GM12878 (cell line): ENCODE measurements around the gene IL27RA. TPM values are rescaled to one million over a fixed set of nuclear protein-coding genes. Genes with fewer than 3 reads are reported as not detected.

ENCODE experiments used
- ATAC-seq: fragments of 200-7000 bp; cut with Tn5 transposase; 3 replicates; pipeline ENCODE4 v1.9.1; 2020; ENCODE audit warnings: mild to moderate bottlenecking, moderate library complexity
- BruUV-seq: library from RNA; stranded (reverse); fragments of 400-500 nt; replicated peaks from 2 replicates; lab custom pipeline; 2021; lab: Mats Ljungman, UMichigan
- CTCF ChIA-PET: fragments of 300-600 bp; sonication (Branson Sonifier 250); formaldehyde crosslinking; extraction: SDS; loops from one replicate; lab custom pipeline; 2021; ENCODE audit warnings: inconsistent platforms; lab: Yijun Ruan, JAX
- POLR2A ChIA-PET: fragments of 350-600 bp; formaldehyde crosslinking; extraction: SDS; loops from one replicate; lab custom pipeline; 2021; ENCODE audit warnings: inconsistent platforms; lab: Charles Lee
- RAD21 ChIA-PET: fragments of 300-600 bp; sonication (Branson Sonifier 250); formaldehyde crosslinking; loops from one replicate; lab custom pipeline; 2023; ENCODE audit warnings: antibody characterized with exemption; ENCODE audit not compliant: unreplicated experiment; lab: Charles Lee
- SMC1A ChIA-PET: fragments of 300-600 bp; sonication (Branson Sonifier 250); formaldehyde crosslinking; loops from one replicate; lab custom pipeline; 2023; ENCODE audit not compliant: unreplicated experiment, uncharacterized antibody; lab: Charles Lee
- DNase-seq: peaks from one replicate; pipeline ENCODE4 v3.0.0-alpha.2; 2011; ENCODE audit warnings: low read depth, low spot score
- FAIRE-seq: peaks from 3 replicates; lab custom pipeline; 2011; peaks lifted over from hg19 to GRCh38; lab: Jason Lieb, UNC
- H2AFZ ChIP-seq: 2 replicates; pipeline ENCODE4 v1.6.0; 2011; ENCODE audit warnings: low read depth, low read length, control low read depth; ENCODE audit not compliant: control insufficient read depth
- H3K27ac ChIP-seq: 2 replicates; pipeline ENCODE4 v1.5.1; 2011; ENCODE audit warnings: control low read depth; ENCODE audit not compliant: control insufficient read depth, insufficient read depth
- H3K27me3 ChIP-seq, 2 experiments: replicated peaks in 1 of 2; 2 replicates each; pipeline versions ENCODE4 v1.6.0 to v1.6.1; 2011; ENCODE audit warnings: low read length in 1 of 2; ENCODE audit not compliant: control insufficient read depth in 2 of 2, insufficient read depth in 2 of 2
- H3K36me3 ChIP-seq, 2 experiments: 2 replicates each; pipeline ENCODE4 v1.5.1; 2011; ENCODE audit warnings: low read length in 1 of 2; ENCODE audit not compliant: control insufficient read depth in 2 of 2, insufficient read depth in 2 of 2
- H3K4me1 ChIP-seq: 2 replicates; pipeline ENCODE4 v1.6.1; 2011; ENCODE audit warnings: mild to moderate bottlenecking, low read length, moderate library complexity, mixed read lengths; ENCODE audit not compliant: control insufficient read depth, insufficient read depth
- H3K4me2 ChIP-seq: 2 replicates; pipeline ENCODE4 v1.6.0; 2011; ENCODE audit warnings: control low read depth; ENCODE audit not compliant: control insufficient read depth, insufficient read depth
- H3K4me3 ChIP-seq: fragments of 200-600 bp; sonication (generic); 2 replicates; pipeline ENCODE4 v1.5.1; 2016
- H3K79me2 ChIP-seq: 2 replicates; pipeline ENCODE4 v1.6.0; 2011; ENCODE audit warnings: low read length; ENCODE audit not compliant: control insufficient read depth, insufficient read depth
- H3K9ac ChIP-seq: 2 replicates; pipeline ENCODE4 v1.8.0; 2011; ENCODE audit warnings: low read length, control low read depth, mixed read lengths; ENCODE audit not compliant: control insufficient read depth, insufficient read depth
- H3K9me3 ChIP-seq: replicated peaks from 3 replicates; pipeline ENCODE4 v1.5.1; 2011; ENCODE audit warnings: mild to moderate bottlenecking, low read length; ENCODE audit not compliant: control insufficient read depth, insufficient read depth
- H4K20me1 ChIP-seq: 2 replicates; pipeline ENCODE4 v1.6.0; 2011; ENCODE audit not compliant: control insufficient read depth, insufficient read depth
- CREM ChIP-seq: IDR thresholded peaks from 2 replicates; pipeline ENCODE4 v1.6.1; 2014; ENCODE audit warnings: antibody characterized with exemption, low read depth
- ESRRA ChIP-seq: IDR thresholded peaks from 2 replicates; pipeline ENCODE4 v1.6.1; 2012; ENCODE audit warnings: mild to moderate bottlenecking, low read length, improper control_type of control experiment
- HDAC2 ChIP-seq: fragments of 200-600 bp; sonication (generic); IDR thresholded peaks from 2 replicates; pipeline ENCODE4 v1.6.1; 2017
- KLF5 ChIP-seq: fragments of 450-650 bp; IDR thresholded peaks from 2 replicates; pipeline ENCODE4 v1.6.1; 2014; ENCODE audit warnings: mild to moderate bottlenecking; ENCODE audit not compliant: partially characterized antibody
- NBN ChIP-seq: fragments of 450-650 bp; IDR thresholded peaks from 2 replicates; pipeline ENCODE4 v1.6.1; 2016
- NFIC ChIP-seq: IDR thresholded peaks from 2 replicates; pipeline ENCODE4 v1.6.1; 2012; ENCODE audit warnings: low read depth, mild to moderate bottlenecking, inconsistent platforms, low read length, moderate library complexity
- PRDM15 ChIP-seq: fragments of 450-650 bp; formaldehyde crosslinking; IDR thresholded peaks from 2 replicates; pipeline ENCODE4 v1.4.0; 2020; ENCODE audit warnings: mild to moderate bottlenecking, moderate library complexity
- SRF ChIP-seq, 2 experiments: IDR thresholded peaks; 2 replicates each; pipeline ENCODE4 v1.6.1; 2011; ENCODE audit warnings: low read depth in 2 of 2, low read length in 2 of 2, mild to moderate bottlenecking in 1 of 2, moderate library complexity in 1 of 2
- WGBS: methylation state at CpG from one replicate; pipeline ENCODE4 v1.1.6; 2016; ENCODE audit warnings: low lambda C conversion rate; ENCODE audit not compliant: insufficient replicate concordance, insufficient coverage; ENCODE audit errors: missing lambda C conversion rate; 5-methylcytosine and 5-hydroxymethylcytosine counted together
- in situ Hi-C: fragments of 300-500 bp; cut with MboI; formaldehyde crosslinking; loops from 9 replicates; pipeline ENCODE4 v1.14.3; 2018; ENCODE audit warnings: mixed read lengths
- intact Hi-C: fragments of 100-400 bp; cut with micrococcal nuclease; formaldehyde crosslinking; loops from one replicate; pipeline ENCODE4 v1.14.2; 2022; ENCODE audit not compliant: unreplicated experiment
- polyA plus RNA-seq, 11 experiments: library from polyadenylated mRNA; depleted of rRNA in 4 of 11; unstranded in 6 of 11; stranded (reverse) in 5 of 11; fragments of >200 nt; fragmentation: Nextera tagmentation in 4 of 11; fragmentation: Illumina TruSeq in 1 of 11; extraction: Ambion mirVana in 4 of 11; extraction: Trizol in 1 of 11; gene quantifications; 1 replicate in 1 of 11; 2 replicates in 10 of 11; pipeline versions ENCODE4 v1.2.1 to v1.2.3, GENCODE V29; 2011 to 2016; ENCODE audit warnings: inconsistent platforms in 2 of 11, missing spikeins in 2 of 11, low read depth in 1 of 11
- total RNA-seq, 4 experiments: library from RNA; depleted of rRNA in 3 of 4; stranded (reverse); fragments of >200 nt in 3 of 4; fragmentation: Illumina TruSeq in 1 of 4; extraction: Trizol in 1 of 4; gene quantifications; 2 replicates each; pipeline versions ENCODE4 v1.2.1 to v1.2.3, GENCODE V29; 2013 to 2021
- TF ChIP-seq, protein P1 (sequence below): fragments of 450-650 bp; IDR thresholded peaks from 2 replicates; pipeline ENCODE4 v1.6.1; 2016; ENCODE audit warnings: mild to moderate bottlenecking

Gene IL27RA
- total and polyA plus RNA-seq, 10 of the 15 experiments (the other 5 are each of a cell fraction or from before 2014, with no cell fraction given), result 8.4 to 63.5 (median 41.2) TPM

DNA sequence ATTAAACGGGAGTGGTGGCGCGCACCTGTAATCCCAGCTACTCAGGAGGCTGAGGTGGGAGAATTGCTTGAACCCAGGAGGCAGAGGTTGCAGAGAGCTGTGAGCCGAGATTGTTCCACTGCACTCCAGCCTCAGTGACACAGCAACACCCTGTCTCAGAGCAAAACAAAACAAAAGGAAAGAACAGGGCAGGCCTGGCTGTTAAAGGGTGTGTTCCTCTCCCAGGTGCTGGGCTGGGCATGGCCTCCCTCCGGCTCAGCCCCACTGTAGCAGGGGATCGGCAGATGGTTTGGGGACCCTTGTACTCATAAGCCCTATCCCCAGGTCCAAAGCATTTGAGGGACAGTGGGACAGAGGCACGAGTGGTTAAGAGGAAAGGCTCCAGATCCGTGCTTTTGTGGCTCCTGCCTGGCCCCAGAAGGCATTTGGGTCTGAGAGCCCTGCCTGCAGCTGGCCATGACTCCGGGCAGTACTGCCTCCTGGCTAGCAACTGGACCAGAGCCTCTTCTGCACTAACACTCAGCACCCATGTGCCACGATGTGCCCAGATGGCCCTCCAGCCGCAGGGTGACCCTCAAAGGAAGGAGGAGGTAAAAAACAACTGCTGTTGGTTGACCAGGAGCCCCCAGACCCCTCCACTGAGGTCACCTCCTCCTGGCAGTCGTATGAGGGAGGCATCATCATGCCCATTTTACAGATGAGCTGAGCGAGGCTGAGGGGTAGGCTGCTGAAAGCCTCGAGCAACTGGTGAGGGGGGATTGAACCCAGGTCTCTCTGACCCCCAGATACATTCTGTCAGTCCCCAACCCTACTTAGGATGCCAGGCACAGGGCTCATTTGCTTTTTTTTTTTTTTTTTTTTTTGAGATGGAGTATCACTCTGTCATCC is 35.4 kb upstream of the IL27RA start:
- Histone ChIP-seq H3K79me2 (no peaks in the 10 kb centered on the region; the same call in 1 of the 2 replicates), H2AFZ (no peak overlapping the region), H3K4me3 (no peak overlapping the region), H4K20me1 (no peaks in the 10 kb centered on the region), H3K36me3 (peaks cover 0 to 3% of the 10 kb centered on the region in 2 experiments; a peak in 3 of 4 replicates), H3K9me3 (peaks cover 5% of the 10 kb centered on the region; the same call in 2 of the 3 replicates), H3K27ac (no peak overlapping the region), H3K9ac (no peak overlapping the region), H3K4me1 (0 out of 2 replicates have a peak, but pooled peaks cover 4% of the 10 kb centered on the region), H3K27me3 (no peaks in the 10 kb centered on the region), H3K4me2 (no peak overlapping the region)
- no peak for ATAC-seq
- BruUV-seq, result no TSS peak
- WGBS, result 91% methylated on average over 13 of the region's 14 CpGs
- in situ Hi-C loops (no loop called here), intact Hi-C loops (no loop called here)
- SMC1A ChIA-PET, result interaction anchor here (0.8 kb wide), 1 partner anchor 8 kb away, joined by 3 read pairs; no protein-coding TSS in a partner anchor
- TF ChIP-seq NBN (no peak), HDAC2 (no peak), SRF (IDR thresholded peaks at IDR 0.05; ENCODE audit: low read depth in 2 of 2, low read length in 2 of 2) (no peak)
- TF ChIP-seq, all 136 proteins: peak for 0
- FAIRE-seq (no peak), DNase-seq (no peak)
- ChIA-PET CTCF (interaction anchor here (1.6 kb wide), 1 partner anchor 93 kb away, joined by 5 read pairs; no protein-coding TSS in a partner anchor), POLR2A (interaction anchor here (0.6 kb wide), 1 partner anchor 637 kb away, joined by 3 read pairs; no protein-coding TSS in a partner anchor), RAD21 (interaction anchor here (1.1 kb wide), 1 partner anchor 8 kb away, joined by 3 read pairs; no protein-coding TSS in a partner anchor)

GRCh38 chr19:13996928-13997630 is 34.5 kb upstream of the IL27RA start:
- FAIRE-seq (no peak), ATAC-seq (no peak), DNase-seq (no peak)
- peaks cover 5% of the 10 kb centered on the region; the same call in 2 of the 3 replicates for H3K9me3 ChIP-seq
- H3K4me1 ChIP-seq, result peaks cover 13% of the 10 kb centered on the region
- ChIA-PET SMC1A (interaction anchor here (1.9 kb wide), 1 partner anchor 27 kb away, joined by 5 read pairs; no protein-coding TSS in a partner anchor), RAD21 (no interaction called here), CTCF (interaction anchor here (0.6 kb wide), 1 partner anchor 62 kb away, joined by 3 read pairs; no protein-coding TSS in a partner anchor), POLR2A (no interaction called here)
- H3K9ac ChIP-seq, result no peak overlapping the region
- H3K27ac ChIP-seq, result no peak overlapping the region
- in situ Hi-C loops (no loop called here), intact Hi-C loops (no loop called here)
- 90% methylated on average over 22 of the region's 22 CpGs for WGBS
- H3K27me3 ChIP-seq, result no peaks in the 10 kb centered on the region
- H3K4me2 ChIP-seq, result no peak overlapping the region
- H3K79me2 ChIP-seq, result no peaks in the 10 kb centered on the region; the same call in 1 of the 2 replicates
- BruUV-seq, result no TSS peak
- no peaks in the 10 kb centered on the region for H4K20me1 ChIP-seq
- H3K36me3 ChIP-seq, result peaks cover 0 to 3% of the 10 kb centered on the region in 2 experiments; a peak in 2 of 4 replicates
- H2AFZ ChIP-seq, result no peak overlapping the region
- no peak overlapping the region for H3K4me3 ChIP-seq
- no peak for TF ChIP-seq KLF5
- no peak for TF ChIP-seq PRDM15 (CRISPR knock-in tag)
- TF ChIP-seq, protein P1, sequence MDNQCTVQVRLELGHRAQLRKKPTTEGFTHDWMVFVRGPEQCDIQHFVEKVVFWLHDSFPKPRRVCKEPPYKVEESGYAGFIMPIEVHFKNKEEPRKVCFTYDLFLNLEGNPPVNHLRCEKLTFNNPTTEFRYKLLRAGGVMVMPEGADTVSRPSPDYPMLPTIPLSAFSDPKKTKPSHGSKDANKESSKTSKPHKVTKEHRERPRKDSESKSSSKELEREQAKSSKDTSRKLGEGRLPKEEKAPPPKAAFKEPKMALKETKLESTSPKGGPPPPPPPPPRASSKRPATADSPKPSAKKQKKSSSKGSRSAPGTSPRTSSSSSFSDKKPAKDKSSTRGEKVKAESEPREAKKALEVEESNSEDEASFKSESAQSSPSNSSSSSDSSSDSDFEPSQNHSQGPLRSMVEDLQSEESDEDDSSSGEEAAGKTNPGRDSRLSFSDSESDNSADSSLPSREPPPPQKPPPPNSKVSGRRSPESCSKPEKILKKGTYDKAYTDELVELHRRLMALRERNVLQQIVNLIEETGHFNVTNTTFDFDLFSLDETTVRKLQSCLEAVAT, result no peak
- TF ChIP-seq NFIC, result no peak
- no peak for TF ChIP-seq ESRRA
- no peak for TF ChIP-seq CREM
